Measurements from ENCODE around the gene ETV6.

DNA sequence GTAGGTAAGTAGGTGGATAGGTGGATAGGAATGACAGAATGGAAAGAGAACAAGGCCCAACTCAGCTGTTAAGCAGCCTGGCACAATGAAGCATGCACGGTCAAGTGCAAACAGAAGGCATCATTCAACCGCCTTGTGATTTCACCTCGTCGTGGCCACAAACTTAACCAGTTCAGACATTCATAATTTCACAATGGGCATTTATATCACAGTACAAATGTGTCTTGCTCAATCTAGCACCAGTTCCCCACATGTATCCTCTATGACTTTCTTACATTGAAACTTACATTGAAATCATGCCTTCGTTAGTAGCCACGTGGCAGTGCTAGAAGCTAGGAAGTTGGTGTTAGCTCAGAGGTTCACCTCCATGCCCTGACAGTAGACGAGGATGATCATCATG, 207.5 kb downstream of the ETV6 start:
- TF ChIP-seq, protein P1, sequence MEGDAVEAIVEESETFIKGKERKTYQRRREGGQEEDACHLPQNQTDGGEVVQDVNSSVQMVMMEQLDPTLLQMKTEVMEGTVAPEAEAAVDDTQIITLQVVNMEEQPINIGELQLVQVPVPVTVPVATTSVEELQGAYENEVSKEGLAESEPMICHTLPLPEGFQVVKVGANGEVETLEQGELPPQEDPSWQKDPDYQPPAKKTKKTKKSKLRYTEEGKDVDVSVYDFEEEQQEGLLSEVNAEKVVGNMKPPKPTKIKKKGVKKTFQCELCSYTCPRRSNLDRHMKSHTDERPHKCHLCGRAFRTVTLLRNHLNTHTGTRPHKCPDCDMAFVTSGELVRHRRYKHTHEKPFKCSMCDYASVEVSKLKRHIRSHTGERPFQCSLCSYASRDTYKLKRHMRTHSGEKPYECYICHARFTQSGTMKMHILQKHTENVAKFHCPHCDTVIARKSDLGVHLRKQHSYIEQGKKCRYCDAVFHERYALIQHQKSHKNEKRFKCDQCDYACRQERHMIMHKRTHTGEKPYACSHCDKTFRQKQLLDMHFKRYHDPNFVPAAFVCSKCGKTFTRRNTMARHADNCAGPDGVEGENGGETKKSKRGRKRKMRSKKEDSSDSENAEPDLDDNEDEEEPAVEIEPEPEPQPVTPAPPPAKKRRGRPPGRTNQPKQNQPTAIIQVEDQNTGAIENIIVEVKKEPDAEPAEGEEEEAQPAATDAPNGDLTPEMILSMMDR (IDR thresholded peaks at IDR 0.05), result no peak
- TF ChIP-seq ZFX (IDR thresholded peaks at IDR 0.05; ENCODE audit: borderline replicate concordance), result no peak
